ENCODE results near the gene ANKRD44.
"Not testable (repeated sequence)": the region's sequence is repeated elsewhere in the genome, so short reads cannot be mapped to it uniquely, and the experiment has no call there.

Gene ANKRD44

DNA sequence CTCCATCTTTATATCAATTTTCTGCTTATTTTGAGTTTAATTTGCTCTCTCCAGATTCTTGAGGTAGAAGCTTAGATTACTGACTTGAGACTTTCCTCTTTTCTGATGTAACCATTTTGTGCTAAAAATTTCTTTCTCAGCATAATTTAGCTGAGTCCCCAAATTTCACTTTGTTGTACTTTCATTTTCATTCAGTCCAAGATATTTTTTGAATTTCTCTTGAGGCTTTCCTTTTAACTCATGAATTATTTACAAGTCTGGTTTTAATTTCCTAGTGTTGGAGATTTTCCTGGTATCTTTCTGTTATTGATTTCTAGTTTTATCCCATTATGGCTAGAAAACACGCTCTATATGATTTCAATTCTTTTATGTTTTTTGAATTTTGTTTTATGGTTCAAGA lies 239.4 kb downstream of the ANKRD44 start:
- no peak for DNase-seq

DNA sequence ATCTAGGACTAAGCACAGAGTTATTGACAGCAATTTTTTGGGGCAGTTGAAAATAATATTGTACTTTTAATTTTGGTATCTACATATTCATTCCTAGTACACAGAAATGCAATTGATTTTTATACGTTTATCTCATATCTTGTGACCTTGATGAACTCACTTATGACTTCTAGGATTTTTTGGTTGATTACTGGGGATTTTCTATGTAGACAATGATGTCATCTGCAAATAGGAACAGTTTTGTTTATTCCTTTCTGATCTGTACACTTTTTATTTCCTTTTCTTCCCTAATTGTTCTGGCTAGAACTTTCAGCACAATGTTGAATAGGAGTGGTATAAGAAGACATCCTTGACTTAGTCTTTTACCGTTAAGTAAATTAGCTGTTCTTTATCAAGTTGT lies 240.6 kb downstream of the ANKRD44 start:
- DNase-seq, result no peak

DNA sequence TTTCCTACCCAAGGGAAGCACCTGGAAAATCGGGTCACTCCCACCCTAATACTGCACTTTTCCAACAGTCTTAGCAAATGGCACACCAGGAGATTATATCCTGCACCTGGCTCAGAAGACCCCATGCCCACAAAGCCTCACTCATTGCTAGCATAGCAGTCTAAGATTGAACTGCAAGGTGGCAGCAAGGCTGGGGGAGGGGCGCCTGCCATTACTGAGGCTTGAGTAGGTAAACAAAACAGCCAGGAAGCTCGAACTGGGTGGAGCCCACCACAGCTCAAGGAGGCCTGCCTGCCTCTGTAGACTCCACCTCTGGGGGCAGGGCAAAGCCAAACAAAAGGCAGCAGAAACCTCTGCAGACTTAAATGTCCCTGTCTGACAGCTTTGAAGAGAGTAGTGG lies 248.0 kb downstream of the ANKRD44 start:
- DNase-seq, result not testable (repeated sequence)

DNA sequence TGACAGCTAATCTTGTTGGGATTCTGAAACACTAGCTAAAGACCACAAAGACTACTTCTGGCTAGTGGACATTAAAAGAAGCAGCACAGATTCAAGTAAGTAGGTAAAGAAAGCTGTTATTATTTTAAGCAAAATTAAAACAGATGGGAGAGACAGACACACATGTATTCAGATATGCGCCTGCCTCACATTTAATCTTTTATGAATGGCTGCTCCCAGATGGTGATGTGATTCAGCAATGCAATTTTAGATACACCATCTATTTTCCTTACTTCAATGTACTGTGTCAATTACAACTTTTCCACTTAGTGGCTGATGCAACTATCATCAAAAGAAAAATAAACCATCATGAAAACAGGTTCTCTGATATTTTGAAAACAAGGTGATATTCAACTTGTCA lies 251.1 kb downstream of the ANKRD44 start:
- DNase-seq, result no peak

DNA sequence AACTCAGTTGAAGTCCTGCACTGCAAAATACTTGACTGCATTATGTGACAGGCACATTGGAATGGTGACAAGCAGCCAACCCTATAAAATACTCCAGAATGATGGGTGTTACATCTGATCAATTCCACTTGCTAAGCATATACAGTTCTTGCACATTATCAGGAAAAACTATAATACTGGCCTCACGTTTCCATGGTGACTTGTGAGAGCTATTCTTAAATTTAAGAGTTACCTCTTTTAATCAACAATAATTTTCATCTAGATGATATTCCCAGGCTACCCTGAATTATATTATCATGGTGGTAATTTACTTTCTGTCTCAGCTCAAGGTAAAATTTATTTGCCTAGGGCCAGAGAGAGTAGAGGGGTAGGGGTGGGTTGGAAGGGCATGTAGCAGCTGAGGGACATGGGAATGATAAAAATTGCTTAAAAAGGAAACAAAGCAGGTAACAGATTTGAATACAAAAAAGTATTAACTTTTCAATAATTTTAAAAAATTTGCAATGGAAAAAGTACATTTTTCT lies 251.7 kb downstream of the ANKRD44 start:
- no peak for DNase-seq

DNA sequence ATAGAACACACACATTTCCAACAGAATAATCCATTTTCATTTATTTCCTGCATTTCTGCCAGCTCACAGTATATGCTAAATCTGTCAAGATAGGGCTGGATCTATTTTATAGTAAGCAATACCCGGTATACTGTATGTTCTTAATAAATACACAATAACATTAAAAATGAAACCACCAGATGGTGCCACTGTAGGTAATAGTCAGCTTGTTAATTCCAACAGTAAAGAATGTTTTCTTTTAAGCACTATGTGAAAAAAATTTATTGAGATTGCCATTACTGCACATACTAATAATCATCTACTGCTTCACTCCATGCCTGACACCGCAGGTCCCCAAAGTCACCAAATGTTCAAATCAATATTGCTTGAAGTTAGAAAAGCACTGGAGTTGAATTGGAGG lies 252.6 kb downstream of the ANKRD44 start:
- DNase-seq, result no peak

DNA sequence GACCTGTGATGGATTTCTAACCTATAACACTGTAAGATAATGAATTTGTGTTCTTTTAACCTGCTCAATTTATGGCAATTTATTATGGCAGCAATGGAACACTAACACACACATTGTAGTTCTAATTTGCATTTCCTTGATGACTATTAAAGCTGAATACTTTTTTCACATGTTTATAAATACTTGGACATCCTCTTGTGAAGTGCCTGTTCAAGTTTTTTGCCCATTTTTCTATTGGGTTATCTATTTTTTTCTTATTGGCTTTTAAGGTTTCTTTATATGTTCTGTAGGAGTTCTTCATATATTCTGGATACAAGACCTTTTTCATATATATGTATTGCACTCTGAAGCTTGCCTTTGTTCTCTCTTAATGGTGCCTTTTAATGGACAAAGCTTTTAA lies 255.5 kb downstream of the ANKRD44 start:
- no peak for DNase-seq

DNA sequence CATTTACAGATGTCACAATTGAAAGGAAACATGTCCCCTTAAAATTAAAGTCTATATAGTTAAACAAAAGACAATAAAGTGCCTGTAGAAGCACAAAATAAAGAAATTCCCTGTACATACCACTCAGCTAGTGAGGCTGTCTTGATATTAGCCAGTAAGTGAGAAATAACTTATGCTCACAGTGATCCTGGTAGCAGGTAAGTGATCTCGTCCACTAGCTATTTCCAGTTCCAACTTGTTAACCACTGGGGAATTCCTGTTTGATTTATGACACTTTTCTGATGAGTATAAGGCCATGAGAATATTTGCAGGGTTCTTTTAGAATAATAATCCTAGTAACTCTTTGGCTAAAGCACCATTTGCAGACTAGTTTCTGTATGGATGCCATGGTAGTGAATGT lies 256.1 kb downstream of the ANKRD44 start:
- DNase-seq, result no peak

DNA sequence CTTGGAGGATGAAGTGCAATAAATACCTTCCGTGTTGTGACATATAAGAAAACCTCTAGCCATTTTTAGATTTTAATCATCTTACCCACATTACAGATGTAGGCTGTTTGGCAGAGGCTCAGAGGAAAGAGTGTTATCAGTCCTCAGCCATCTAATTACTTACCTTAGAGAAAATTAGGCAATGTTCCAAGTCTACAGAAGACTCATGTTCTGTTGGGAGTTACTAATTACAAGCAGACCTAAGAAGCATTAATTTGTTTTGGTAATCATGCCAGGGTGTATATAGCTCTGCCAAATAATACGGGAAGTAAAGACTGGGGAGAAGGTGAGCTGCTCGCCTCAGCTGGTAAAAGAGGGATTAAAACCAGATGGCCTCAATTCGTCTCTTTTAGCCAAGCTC lies 258.2 kb downstream of the ANKRD44 start:
- DNase-seq, result no peak

DNA sequence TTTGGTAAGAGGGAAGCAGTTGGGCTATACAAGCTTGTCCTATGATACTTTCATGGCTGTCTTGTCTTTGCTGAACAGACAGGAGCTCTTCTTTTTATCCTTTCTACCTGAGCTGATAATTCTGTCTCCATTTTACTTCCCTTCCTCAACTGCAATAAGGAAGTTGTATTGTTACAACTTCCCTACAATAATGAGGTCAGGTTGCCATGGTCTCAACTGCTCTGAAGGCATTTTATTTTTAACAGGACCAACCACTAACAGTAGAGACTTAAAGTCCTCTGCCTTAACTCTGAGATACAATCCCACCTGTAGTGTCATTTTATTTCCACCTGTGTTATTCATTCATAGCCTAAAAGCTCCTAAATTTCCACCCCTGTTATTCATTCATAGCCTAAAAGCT lies 265.5 kb downstream of the ANKRD44 start:
- DNase-seq, result no peak

DNA sequence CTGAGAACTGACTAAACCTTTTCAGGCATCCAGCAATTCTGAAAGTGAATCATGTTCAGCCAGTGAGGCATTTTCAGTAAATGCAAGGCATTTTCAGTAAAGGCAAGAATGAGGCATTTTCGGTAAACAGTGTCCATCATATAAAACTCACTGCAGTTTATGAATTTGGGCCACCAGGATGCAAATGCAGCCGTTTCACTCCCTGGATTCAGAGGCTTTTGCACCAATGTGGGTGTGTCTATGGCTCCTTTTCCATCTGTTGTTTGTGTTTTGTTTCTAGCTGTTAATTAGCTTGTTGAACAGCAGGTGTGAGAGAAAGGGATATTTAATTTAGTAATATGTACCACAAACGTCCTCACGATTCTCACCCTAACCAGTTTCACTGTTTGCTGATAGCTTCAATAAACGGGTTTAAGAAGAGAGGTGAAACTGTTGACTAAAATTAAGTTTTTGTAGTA lies 267.8 kb downstream of the ANKRD44 start:
- DNase-seq, result no peak

DNA sequence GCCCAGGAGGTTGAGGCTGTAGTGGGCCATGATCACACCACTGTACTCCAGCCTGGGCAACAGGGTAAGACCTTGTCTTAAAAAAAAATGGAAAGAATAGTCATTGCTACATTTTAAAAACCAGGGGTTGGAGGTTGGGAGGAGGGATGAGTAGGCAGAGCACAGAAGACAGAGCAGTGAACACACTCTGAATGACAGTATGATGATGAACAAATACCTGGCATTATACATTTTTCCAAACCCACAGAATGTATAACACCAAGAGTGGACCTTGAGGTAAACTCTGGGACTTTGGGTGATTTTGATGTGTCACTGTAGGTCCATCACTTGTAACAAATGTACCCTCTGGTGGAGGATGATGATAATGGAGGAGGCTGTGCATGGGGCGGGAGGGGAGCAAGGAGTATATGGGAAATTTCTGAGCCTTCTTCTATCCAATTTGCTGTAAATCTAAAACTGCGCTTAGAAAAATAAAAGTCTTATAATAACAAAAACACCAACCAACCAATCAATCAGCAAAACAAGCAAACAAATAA lies 272.6 kb downstream of the ANKRD44 start:
- DNase-seq, result no peak

DNA sequence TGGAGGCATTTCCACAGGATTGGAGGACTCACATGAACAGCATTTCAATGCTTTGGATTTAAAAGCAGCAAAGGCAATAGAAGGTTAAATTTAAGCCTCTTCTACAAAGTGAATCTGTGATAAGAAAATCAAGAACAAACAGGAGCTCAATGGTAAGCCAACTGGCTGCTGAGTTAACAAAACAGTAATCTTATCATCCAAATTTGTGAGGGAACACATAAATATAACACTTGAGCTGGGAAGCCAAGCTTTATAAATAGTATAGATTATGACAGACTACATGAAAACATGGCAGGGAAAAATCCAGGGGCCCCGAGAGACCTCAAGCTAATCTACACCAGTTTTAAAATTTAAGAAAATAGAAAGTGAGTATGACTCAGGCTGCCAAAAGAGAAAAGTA lies 275.6 kb downstream of the ANKRD44 start:
- DNase-seq, result no peak

DNA sequence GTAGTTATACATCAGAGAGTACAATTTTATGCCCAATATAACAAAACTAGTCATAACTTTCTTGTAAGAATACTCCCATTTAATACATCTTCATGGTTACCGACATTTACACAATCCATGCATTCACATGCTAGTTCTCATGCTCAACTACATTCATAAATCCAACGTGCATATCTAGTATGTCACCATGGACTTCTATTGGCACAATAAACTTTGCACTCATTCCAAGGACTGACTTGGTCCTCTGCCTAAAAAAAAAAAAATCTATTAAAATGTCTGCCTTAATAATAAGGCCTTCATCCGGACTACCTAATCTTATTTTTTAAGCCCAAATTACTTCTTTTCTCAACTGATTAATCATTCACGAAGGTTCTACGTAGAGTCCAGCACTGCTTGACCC lies 276.3 kb downstream of the ANKRD44 start:
- no peak for DNase-seq

DNA sequence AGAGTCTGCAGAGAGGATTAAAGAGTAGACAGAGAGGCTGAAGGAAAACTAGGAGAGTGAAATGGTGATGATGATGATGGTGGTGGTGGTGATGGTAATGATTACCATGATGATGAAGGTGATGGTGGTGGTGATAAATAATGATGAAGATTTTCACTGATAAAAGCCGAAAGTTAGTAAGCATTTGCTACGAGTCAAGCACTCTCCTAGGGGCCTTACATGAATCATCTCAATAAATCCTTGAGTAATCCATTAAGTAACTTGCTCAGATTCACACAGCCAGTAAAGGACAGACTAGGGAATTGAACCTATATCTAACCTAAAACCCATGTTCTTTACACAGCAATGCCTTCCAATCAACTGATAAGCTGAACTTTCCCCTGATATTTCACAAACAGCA lies 277.4 kb downstream of the ANKRD44 start:
- DNase-seq, result no peak

DNA sequence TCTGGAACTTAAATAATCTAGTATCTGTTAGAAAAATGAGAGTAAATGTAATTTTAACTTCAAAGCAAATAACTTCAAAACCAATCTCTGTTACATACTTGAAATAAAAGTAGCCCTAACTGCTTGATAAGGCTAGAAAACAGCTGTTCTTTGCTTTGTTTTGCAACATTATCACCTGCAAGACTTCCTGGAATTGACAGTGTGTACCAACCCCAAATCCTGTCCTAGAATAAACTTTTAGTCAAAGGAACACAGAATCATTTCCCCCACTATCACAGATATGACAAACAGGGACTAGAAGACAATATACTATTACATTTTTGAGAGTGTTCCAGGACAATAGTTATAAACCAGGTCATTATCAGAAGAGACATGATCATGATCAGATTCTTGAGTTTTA lies 278.8 kb downstream of the ANKRD44 start:
- no peak for DNase-seq

DNA sequence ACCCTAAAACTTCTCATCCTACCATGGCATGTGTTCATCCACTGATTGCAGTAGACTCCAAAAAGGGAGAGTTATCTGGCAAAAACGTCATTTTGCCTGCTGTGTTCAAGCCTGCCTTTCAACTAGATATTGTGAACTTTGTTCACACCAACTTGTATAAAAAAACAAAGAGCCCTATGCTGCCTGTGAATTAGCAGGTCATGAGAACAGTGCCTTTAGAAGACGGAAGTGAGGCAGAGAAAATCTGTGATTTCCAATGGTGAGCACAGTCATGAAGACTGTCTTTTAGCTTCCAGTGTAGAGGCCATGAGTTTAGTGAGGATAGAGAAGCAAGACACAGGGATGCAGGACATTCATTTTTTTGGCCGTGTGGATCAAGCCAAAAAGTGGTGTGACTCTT lies 280.5 kb downstream of the ANKRD44 start:
- no peak for DNase-seq

DNA sequence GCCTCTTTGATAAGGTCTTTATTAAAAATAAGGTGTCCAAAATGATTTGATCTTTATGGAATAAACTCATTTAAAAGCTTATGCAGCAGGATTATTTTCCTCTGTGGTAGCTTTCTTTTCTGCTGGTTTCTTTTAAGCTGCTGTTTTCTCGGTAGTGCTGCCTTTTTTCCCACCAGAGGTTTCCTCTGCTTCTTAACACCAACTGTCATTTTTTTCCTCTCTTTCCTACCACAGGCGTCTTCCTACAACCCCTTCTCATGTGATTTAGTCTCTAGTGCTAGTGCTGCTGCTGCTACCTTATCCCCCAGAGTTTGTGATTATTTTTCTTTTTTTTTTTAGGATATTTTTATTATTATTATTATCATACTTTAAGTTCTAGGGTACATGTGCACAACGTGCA lies 281.9 kb downstream of the ANKRD44 start:
- DNase-seq, result no peak

DNA sequence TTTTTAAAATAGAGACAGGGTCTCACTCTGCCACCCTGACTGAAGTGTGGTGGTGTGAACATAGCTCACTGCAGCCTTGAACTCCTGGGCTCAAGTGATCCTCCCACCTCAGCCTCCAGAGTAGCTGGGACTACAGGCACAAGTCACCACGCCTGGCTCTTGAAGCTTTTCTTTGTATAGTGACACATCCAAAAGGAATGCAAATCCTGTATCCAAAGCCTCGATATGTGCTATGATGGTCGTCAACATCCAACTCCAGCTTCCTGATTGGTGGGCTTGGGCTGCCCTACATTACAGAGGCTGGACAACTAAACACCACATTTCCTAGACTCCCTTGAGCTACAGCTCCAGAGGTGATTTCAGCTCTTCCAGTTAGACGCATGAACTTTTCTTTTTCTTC lies 282.4 kb downstream of the ANKRD44 start:
- no peak for DNase-seq

DNA sequence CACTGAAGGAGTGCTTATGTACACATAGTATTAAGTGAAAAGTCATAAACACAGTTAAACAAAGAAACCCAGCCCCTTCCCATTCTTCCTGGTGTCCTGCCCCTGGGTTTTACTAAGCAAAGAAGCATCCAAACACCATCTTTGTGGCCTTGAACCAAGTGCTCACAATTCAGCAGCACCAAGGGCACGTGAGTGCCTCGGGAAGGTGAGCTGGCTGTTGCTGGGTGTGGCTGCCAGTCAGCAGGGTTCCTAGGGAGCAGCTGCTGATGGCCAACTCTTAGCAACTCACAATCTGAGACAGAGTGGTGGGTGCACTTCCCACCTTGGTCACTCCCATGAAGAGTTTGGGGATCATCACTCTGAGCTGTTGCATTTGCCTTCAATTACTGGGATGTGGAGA lies 286.4 kb downstream of the ANKRD44 start:
- DNase-seq, result no peak

DNA sequence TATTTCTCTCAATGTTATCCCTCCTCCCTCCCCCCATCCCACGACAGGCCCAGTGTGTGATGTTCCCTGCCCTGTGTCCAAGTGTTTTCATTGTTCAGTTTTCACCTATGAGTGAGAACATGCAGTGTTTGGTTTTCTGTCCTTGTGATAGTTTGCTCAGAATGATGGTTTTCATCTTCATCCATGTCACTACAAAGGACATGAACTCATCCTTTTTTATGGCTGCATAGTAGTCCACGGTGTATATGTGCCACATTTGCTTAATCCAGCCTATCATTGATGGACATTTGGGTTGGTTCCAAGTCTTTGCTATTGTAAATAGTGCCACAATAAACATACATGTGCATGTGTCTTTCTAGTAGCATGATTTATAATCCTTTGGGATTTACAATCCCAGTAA lies 289.7 kb downstream of the ANKRD44 start:
- DNase-seq, result not testable (repeated sequence)

DNA sequence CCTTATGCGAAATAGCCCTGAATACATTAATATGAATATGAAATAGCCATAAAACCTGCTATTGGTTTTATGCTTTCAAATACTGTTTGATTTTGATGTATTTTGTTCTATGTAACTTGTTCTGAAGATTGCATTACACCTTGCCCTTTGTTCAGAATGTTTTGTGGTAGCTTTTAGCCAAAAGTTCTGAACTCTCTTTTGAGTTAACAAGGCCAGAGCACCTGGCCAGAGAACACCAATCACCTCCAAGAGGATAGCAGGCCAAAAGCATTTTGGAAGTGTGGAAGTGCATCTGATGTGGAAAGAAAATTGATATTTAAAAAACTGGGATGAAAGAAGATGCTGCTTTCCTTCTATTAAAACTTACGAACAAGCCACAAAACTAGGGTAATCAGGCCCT lies 297.5 kb downstream of the ANKRD44 start:
- no peak for DNase-seq

DNA sequence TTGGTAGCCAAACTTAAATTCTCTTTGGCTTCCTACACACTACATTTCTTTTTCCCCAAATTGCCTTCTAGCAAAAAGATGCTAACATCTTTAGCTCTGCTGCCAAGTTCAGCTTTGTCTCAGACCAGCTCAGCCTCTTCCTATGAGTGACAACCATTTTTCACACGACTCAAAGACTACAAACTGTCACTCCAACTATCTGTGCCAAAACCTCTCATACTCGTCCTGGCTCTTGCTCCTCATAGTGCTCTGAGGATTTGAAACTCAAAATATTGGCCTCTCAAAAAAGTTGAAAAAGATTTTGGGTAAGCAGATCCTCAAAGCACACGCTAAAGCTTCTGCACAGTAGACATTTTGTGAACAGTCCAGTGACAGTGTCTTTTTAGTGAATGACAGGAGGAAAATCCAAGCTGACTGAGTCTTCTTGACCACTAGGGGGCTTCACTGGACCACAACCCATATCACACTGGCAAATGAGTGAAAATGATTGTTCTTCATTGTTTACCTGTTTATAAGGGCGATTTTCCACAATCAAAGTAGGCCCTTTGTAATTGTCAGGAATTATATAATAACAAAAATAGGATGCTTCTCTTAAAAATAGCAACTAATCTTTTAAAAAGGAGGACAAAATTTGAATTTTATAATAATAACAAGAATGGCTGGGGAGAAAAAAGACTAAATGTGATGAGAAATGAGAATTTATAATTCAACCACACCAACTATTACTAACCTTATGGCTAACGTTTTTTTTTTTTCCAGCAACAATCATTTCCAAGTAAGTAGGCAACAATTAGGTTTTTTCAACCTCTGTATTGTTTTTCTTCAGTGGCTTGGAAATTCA lies 298.6 kb downstream of the ANKRD44 start:
- no peak for DNase-seq

DNA sequence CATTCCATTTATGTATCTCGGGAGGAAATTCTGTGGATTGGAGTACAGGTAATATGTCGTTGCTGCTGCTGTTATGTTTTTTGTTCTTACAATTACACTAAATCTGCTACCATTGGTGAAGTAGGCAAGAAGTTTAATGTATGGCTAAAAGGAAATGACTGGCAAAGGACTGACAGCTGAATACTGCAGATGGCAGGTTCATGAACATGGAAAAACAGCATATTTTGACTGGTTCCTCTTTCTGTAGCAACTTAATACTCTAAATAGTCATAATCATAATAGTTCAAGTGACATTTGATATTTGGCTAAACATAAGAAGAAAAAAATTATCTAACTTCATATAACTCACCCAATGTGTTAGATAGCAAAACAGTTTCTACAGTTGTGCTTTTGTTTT lies 299.6 kb downstream of the ANKRD44 start:
- DNase-seq, result no peak
